Progenitor cell of endocrine pancreas (in vitro differentiated cells): ENCODE results near the gene TMEM248. TPM values are rescaled to one million over a fixed set of nuclear protein-coding genes. Genes with fewer than 3 reads are reported as not detected.
"Not testable (repeated sequence)": the region's sequence is repeated elsewhere in the genome, so short reads cannot be mapped to it uniquely, and the experiment has no call there.

Source experiments
- DNase-seq: peaks from one replicate; pipeline ENCODE4 v3.0.0; 2021; ENCODE audit warnings: low spot score; ENCODE audit not compliant: unreplicated experiment
- H3K27ac Mint-ChIP-seq: 2 replicates; pipeline ENCODE4 v1.8.0; 2021; ENCODE audit warnings: mild to moderate bottlenecking, moderate library complexity, mixed read lengths
- H3K27me3 Mint-ChIP-seq: 2 replicates; pipeline ENCODE4 v1.8.0; 2021; ENCODE audit warnings: mixed read lengths
- H3K36me3 Mint-ChIP-seq: 2 replicates; pipeline ENCODE4 v1.8.0; 2022; ENCODE audit warnings: mixed read lengths; ENCODE audit not compliant: insufficient read depth
- H3K4me1 Mint-ChIP-seq: 2 replicates; pipeline ENCODE4 v1.8.0; 2021; ENCODE audit warnings: low read depth, mixed read lengths
- H3K4me3 Mint-ChIP-seq: 2 replicates; pipeline ENCODE4 v1.8.0; 2021; ENCODE audit warnings: low read depth, mild to moderate bottlenecking, moderate library complexity, mixed read lengths
- H3K9me3 Mint-ChIP-seq: 2 replicates; pipeline ENCODE4 v1.8.0; 2021; ENCODE audit warnings: low read depth, mixed read lengths
- CTCF ChIP-seq: fragments of 200-600 bp; sonication (generic); IDR thresholded peaks from one replicate; pipeline ENCODE4 v1.5.0; 2021; ENCODE audit warnings: antibody characterized with exemption, mild to moderate bottlenecking; ENCODE audit not compliant: unreplicated experiment
- total RNA-seq: library from RNA; stranded (reverse); gene quantifications from 2 replicates; pipeline ENCODE4 v1.2.1, GENCODE V29; 2021

Gene TMEM248
- total RNA-seq, 1 donor from 2014 or later = 77.2 TPM

GRCh38 chr7:66989552-66989951 is 68.5 kb downstream of the TMEM248 start:
- H3K36me3 Mint-ChIP-seq = peaks cover 14% of the 10 kb centered on the region
- H3K4me3 Mint-ChIP-seq, H3K4me1 Mint-ChIP-seq, H3K27ac Mint-ChIP-seq, H3K27me3 Mint-ChIP-seq, H3K9me3 Mint-ChIP-seq, DNase-seq: not testable (repeated sequence)

- not testable (repeated sequence) for H3K9me3 Mint-ChIP-seq, H3K36me3 Mint-ChIP-seq, DNase-seq, H3K27me3 Mint-ChIP-seq, H3K4me1 Mint-ChIP-seq
- H3K27ac Mint-ChIP-seq = peak overlapping the region; percentile 100
- peak overlapping the region; percentile 98 for H3K4me3 Mint-ChIP-seq
Observed at GRCh38 chr7:66994051-66994450, 73.0 kb downstream of the TMEM248 start.

GRCh38 chr7:66994691-66995049 is 73.6 kb downstream of the TMEM248 start:
- Mint-ChIP-seq H3K4me3 (peak overlapping the region; percentile 98), H3K27ac (peak overlapping the region; percentile 100)
- H3K4me1 Mint-ChIP-seq, H3K27me3 Mint-ChIP-seq, H3K9me3 Mint-ChIP-seq, H3K36me3 Mint-ChIP-seq: not testable (repeated sequence)
- peak; percentile 13 for DNase-seq
- peak; percentile 41 for TF ChIP-seq CTCF

GRCh38 chr7:66995050-66995776 is 74.2 kb downstream of the TMEM248 start, which contains the start of gene SBDS:
SBDS (minus strand) TSS chr7:66995586; CDS start chr7:66995417, 169 bp downstream.
- not testable (repeated sequence) for H3K9me3 Mint-ChIP-seq, H3K27me3 Mint-ChIP-seq, H3K36me3 Mint-ChIP-seq, H3K4me1 Mint-ChIP-seq
- peak within 1 kb of the TSS; percentile 100 for H3K27ac Mint-ChIP-seq
- DNase-seq = peak; percentile 92
- peak within 1 kb of the TSS; percentile 99 for H3K4me3 Mint-ChIP-seq

GRCh38 chr7:66996444-66997191 is 75.6 kb downstream of the TMEM248 start, which contains the start of gene TYW1:
TYW1 (plus strand) TSS chr7:66996833; CDS start chr7:66996979, 146 bp downstream.
- H3K4me1 Mint-ChIP-seq, H3K27me3 Mint-ChIP-seq, H3K36me3 Mint-ChIP-seq, H3K9me3 Mint-ChIP-seq: not testable (repeated sequence)
- Mint-ChIP-seq H3K27ac (peak within 1 kb of the TSS; percentile 99), H3K4me3 (peak within 1 kb of the TSS; percentile 99)
- DNase-seq = peak; percentile 98

- not testable (repeated sequence) for H3K4me1 Mint-ChIP-seq, H3K27me3 Mint-ChIP-seq, H3K36me3 Mint-ChIP-seq, H3K9me3 Mint-ChIP-seq, DNase-seq, H3K4me3 Mint-ChIP-seq, H3K27ac Mint-ChIP-seq
- peak; percentile 58 for TF ChIP-seq CTCF
Observed at GRCh38 chr7:67000601-67001258, 79.7 kb downstream of the TMEM248 start.

GRCh38 chr7:67004145-67004544 is 83.1 kb downstream of the TMEM248 start:
- H3K9me3 Mint-ChIP-seq, H3K4me1 Mint-ChIP-seq, H3K27ac Mint-ChIP-seq, H3K27me3 Mint-ChIP-seq, H3K4me3 Mint-ChIP-seq, DNase-seq, H3K36me3 Mint-ChIP-seq: not testable (repeated sequence)
